H54 (cell line): ENCODE results near the gene CDC42BPG.

ENCODE experiments used
- DNase-seq: peaks from one replicate; pipeline ENCODE4 v3.0.0; 2011; ENCODE audit warnings: low spot score, mixed read lengths; ENCODE audit not compliant: insufficient read length
- FAIRE-seq: peaks from 3 replicates; lab custom pipeline; 2011; peaks lifted over from hg19 to GRCh38; lab: Jason Lieb, UNC
- POLR2A ChIP-seq: IDR thresholded peaks from 2 replicates; pipeline ENCODE4 v1.6.1; 2011; ENCODE audit warnings: low read depth, mild to moderate bottlenecking, low read length

Gene CDC42BPG

DNA sequence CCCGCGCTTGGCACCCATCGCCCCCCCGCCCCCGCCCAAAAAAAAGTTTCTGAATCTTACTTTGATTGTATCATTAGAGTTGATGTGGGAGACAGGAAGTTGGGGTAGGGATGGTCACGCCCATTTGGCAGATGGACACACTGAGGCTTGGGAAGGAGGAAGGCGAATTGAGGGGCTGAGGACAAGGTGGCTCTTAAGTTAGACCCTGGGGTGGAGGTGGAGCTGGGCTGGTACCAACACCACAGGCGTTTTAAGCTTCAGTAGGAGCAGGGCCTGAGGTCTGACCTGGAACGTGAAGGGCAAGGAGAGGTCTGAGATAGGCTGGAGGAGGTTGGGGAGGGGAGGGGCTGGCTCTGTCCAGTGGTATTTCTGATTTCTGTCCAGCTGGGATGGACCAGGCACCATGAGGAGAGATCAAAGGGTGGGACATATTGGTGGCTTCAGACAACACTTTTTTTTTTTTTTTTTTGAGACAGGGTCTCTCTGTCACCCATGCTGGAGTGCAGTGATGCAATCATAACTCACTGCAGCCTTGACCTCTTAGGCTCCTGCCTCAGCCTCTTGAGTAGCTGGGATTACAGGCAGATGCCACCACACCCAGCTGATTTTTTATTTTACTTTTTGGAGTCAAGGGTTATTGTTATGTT, 799 bp upstream of the CDC42BPG start:
- FAIRE-seq (no peak), DNase-seq (no peak)
- TF ChIP-seq POLR2A = no peak

DNA sequence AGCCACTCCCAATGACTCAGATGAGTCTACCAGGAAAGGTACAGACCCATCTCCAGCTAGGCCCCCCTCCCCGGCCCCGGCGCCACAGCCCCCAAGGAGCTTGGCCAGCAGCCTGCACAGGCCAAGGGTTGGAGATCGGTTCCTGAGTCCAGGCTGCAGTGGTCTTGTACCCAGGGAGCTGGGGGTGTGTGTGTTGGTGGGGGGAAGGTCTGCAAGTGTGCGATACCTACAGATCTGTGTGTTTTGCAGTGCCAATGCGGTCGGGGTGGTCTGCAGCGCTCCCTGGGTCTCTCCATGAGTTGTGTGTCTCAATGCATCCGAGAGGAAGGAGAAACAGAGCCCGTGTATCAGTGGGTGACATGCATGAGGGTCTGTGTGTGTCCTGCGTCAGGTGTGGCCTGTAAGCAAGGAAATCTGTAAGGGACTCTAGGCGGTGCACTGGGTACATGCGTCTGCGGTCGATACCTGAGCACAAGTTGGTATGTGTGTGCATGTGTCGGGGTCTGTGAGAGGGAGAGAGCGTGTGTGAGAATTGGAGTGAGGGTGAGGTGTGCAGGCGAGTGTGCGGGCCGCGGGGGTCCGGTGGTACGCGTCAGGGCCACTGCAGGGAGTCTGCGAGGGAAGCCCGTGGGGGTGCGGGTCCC, 645 bp downstream of the CDC42BPG start:
- no peak for DNase-seq
- TF ChIP-seq POLR2A = no peak
- no peak for FAIRE-seq

DNA sequence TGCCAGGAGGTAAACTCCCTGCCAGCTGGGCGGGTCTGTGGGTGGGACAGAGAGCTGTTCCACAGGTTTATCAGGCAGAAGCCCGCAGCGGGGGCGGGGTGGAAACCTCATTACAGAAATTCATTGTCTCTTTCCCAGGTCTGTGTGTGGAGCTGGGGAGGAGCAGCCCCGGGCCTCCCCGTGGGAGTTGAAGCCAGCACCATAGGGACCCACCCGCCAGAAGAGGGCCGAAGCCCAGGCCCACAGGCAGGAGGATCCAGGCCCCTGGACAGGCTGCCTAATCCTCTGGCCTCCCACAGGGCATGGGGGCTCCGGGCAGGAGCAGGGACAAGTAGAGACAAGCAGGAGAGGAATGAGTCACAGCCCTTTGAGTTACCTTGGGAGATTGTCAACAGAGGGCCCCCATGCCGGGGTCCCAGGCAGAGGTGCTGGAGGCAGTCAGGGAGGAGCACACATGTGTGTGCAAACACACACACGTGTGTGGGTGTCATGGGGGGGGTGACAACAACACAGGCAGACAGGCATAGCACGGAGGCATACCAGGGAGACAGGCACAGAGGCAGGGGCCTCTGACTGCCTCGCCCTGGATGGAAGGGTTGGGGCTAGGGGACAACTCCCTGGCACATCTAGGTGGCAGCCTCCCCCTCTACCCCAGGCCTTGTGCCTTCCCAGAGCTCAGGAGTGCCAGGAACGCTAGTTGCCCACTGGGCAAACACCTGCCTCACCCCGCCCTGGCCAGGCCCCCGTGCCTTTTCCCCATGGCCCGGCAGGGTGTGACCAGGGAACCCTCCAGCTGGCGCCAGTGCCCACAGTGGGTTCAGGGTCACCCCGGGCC, 1.4 kb downstream of the CDC42BPG start:
- peak; percentile 92 for DNase-seq

DNA sequence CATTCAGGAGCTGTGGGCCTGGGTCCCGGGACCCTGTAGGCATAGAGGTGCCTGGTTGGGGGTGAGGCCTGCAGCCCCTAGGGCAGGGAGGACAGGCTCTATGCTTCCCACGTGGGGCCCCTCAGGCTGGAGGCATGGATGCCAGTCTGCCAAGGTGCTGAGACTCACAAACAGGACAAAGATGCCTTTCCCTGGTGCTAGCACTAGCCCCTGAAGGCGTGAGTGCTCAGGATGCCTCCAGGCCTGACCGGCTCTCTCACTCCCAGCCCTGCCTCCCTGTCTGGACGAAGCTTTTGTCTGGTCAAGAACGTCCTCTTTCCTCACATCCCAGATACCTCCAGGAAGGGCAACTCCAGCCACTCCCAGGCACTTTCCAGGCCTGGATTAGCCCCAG, 2.1 kb downstream of the CDC42BPG start:
- DNase-seq (no peak), FAIRE-seq (no peak)
- TF ChIP-seq POLR2A = no peak

More for the DNA sequence above, 1.4 kb downstream of the CDC42BPG start:
- no peak for FAIRE-seq
- TF ChIP-seq POLR2A = no peak

DNA sequence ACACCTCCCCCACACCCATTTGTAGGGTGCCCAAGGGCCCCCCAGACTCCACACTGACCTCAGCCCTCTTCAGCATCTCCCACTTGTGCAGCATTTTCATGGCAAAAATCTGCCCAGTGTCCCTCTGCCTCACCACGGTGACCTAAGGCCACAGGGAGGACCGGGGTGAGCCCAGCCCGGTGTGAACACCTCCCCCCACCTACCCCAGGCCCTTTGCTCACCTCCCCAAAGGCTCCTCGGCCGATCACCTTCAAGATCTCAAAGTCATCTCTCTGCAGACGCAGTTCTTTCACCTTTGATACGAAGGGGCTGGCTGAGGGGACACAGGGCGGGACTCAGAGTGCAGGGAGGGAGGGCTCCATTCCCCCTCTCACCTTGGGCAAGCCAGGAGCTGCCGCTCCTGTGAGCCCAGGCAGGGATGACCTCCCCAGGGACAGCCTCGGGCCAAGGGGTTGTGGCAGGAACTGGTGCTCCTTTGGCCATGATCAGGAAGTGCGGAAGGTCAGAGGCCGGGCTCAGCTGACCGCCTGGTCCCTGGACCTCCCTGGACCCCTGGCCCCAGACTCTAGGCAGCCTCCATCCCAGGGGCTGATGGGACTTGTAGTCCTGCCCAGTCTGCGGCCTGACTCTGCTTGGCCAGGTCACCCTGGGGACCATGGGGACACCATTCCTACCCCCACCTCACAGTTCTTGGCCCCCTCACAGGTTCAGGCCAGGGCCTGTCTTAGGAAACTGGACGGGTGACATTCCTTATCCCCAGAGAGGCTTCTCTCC, 2.7 kb downstream of the CDC42BPG start:
- TF ChIP-seq POLR2A = no peak
- DNase-seq = no peak

DNA sequence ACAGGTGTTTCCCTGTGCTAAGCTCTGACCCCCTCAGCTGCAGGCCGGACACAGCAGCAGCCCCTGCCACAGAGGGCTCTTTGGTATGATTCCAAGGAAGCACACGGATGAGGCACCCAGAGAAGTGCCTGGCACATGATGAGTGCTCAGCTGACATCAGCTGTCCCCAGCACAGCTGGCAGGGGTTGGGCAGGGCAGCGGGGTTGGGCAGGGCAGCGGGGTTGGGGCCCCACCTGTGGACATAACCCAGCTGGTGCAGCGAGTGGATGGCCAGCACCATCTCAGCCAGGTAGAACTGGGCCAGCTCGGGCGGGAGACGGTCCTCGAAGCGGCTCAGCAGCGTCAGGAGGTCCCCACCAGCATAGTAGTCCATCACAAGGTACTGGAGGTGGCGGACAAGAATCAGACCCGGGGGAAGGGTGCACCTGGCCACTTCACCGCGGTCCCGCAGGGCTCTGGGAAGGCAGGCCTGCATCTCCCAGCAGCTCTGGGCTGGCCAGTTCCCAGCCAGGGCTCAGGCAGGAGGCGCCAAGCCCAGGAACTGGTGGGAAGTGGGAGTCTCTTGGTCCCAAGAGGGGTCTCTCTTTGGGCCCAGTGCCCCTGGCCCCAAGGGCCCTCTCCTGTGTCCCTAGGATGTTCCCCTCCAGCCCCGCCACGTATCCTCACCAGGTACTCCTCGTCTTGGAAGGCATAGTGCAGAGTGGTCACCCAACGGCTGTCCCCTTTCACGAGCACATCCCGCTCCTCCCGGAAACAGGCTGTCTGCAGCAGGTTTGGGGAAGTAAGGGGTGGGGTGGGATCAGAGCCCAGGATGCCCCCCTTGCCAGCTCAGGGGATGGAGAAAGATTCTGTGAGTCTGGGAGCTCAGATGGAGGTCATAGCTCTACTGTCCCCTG, 4.3 kb downstream of the CDC42BPG start:
- DNase-seq (no peak), FAIRE-seq (no peak)

More for the DNA sequence above, 2.7 kb downstream of the CDC42BPG start:
- no peak for FAIRE-seq

DNA sequence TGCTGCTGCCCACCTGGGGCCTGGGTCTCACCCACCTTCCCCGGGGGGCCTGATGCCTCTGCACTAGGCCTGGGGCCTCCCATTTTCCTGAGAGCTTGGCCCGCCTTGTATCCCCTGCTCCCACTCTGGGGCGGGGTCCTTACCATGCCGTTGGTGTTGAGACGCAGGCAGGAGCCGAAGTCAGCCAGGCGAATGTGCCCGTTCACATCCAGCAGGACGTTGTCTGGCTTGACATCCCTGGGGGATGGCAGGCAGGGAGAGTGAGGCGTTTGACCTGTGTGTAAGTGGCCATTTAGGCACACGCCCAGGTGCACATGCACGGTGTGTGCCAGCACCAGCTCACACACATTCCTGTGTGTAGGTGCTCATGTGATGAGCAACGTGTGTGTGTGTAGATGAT, 5.1 kb downstream of the CDC42BPG start:
- TF ChIP-seq POLR2A = no peak
- DNase-seq (no peak), FAIRE-seq (no peak)

More for the DNA sequence above, 4.3 kb downstream of the CDC42BPG start:
- no peak for TF ChIP-seq POLR2A

DNA sequence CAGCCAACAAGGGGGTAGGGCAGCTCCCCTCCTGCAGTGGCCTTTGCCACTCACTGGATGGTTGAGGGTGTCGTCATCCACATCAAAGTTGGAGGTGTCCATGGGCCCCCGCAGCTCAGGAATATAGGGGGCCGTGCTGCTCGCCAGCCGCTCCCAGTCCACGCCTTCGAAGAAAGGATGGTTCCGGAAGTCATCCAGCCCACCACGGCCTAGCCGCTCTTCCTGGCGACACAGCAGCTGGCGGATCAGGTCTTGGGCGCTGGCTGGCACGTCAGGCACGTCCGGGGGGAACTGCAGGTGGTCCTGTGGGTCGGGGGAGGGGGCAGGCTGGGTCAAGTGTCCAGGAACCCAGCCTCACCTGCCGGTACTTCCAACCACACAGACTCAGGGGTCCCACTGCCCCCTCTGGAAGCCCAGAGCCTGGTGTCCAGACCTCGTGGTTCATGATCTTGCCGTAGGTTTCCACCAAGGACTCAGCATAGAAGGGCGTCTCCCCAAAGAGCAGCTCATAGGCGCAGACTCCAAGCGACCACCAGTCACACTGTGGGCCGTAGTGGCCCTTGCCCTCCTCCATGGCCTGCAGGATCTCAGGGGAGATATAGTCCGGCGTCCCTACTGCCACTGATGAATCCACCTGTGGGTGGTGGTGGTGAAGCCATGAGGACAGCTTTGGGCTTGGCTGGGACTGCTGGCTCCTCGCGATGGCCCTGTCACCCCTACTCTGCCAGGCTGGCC, 5.7 kb downstream of the CDC42BPG start:
- FAIRE-seq = no peak
- TF ChIP-seq POLR2A = no peak
- DNase-seq = no peak

DNA sequence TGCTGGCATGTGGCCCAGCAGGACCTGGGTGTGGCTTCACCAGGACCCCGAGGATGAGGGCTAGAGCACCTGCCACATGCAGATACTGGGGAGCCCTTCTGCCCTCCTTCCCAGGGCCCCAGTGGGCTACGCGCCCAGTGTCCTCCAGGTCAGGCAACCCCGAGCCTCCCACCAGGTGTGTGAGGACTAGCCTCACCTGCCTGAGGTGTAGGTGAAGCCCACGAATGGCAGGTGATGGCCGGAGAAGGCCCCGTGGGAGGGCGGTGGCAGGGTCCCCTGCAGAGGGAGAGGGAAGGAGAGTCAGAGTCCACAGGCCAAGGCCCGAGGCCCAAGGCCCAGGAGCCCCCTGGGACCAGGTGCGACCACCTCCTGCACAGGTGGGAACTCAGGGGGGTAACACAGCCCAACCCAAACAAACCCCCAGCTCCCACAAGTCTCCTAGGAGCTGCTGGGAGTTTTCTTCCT, 6.5 kb downstream of the CDC42BPG start:
- DNase-seq = no peak
- FAIRE-seq = no peak
- TF ChIP-seq POLR2A = no peak

DNA sequence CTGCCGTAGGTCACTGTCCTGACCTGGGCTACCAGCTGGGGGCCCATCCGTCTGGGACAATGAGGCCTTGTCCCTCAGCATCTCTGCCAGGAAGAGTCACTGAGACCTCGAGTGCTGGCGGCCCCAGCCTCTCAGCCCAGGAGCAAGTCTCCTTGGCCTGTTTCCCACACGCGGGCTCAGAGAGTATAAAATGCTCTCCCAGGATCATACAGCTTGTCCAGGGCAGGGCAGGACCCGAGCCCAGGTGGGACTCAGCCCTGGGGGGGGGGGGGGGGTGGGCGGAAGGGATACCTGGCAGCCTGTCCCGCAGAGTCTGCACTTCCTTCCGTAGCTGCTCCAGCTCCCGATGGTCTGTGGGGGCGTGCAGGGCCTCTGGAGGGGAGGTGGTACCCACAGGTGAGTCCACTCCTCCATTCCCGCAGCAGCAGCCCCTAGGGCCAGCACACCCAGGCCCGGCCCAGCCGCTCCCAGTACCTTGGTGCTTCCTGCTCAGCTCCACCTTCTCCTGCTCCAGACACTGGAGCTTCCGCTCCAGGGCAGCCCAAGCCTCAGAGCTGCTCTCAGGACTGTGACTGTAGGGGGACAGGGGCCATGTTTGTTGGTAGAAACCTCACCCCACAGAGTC, 7.9 kb downstream of the CDC42BPG start:
- no peak for FAIRE-seq
- TF ChIP-seq POLR2A = no peak
- DNase-seq = no peak

DNA sequence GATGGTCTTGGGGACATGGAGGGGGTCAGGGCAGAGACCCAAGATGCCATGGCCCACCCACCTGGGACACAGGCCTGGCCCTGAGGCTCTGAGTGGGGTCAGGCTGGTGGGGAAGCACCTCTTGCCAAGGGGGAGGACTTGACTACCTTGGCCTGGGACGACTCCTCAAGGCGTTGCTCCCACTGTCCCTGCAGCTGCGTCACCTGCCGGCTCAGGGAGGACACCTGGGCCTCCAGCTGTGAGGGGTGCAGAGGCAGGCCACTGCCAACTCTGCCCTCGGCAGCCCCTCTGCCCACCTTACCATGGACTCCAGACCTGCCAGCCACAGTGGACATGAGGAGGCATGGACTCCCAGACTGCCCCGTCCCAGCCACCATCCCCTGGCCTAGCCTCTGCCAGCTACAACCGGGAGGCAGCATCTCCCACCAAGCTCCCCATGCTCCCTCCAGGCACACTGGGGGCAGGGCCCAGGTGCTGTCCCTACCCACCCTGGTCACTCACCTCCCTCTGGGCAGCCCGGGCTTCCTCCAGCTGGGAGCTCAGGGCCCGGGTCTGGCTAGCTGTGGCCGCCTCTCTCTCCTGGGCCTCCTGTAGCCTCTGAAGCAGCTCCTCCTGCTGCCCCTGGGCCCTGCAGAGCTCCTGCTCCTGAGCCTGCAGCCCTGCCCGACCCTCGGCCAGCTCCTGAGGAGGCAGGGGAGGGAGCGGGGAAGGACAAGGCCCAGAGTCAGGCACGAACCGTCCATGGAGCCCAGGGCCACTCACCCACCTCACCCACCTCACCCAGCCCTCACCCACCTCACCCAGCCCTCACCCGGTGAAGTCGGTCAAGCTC, 8.6 kb downstream of the CDC42BPG start:
- DNase-seq = no peak
- TF ChIP-seq POLR2A = no peak
- FAIRE-seq = no peak
